Hindlimb muscle (tissue), 1 donor: ENCODE results near the gene ANKRD66. TPM values are rescaled to one million over a fixed set of nuclear protein-coding genes. Genes with fewer than 3 reads are reported as not detected.
A peak's percentile ranks its signal among the peaks of the same experiment; 100 is the strongest.
"Not testable (repeated sequence)": the region's sequence is repeated elsewhere in the genome, so short reads cannot be mapped to it uniquely, and the experiment has no call there.

Source experiments
- DNase-seq: peaks from one replicate; pipeline ENCODE4 v3.0.0-alpha.2; 2013
- polyA plus RNA-seq: library from polyadenylated mRNA; unstranded; fragments of 120-200 nt; gene quantifications from one replicate; pipeline ENCODE4 v1.2.1, GENCODE V29; 2013; ENCODE audit not compliant: insufficient read length

ANKRD66 gene
- polyA plus RNA-seq: 0.61 TPM

GRCh38 chr6:46746696-46747095, at the start of gene ANKRD66:
Gene ANKRD66 (plus strand): TSS chr6:46746933. CDS start chr6:46751949, 5,016 bp downstream.
- DNase-seq: no peak

- no peak for DNase-seq
Measured at GRCh38 chr6:46699970-46700369, 46.8 kb upstream of the ANKRD66 start.

GRCh38 chr6:46704562-46704961, 42.2 kb upstream of the ANKRD66 start:
- peak; percentile 4 for DNase-seq

- DNase-seq: no peak
Measured at GRCh38 chr6:46706464-46706863, 40.3 kb upstream of the ANKRD66 start.

GRCh38 chr6:46711491-46711890, 35.2 kb upstream of the ANKRD66 start:
- no peak for DNase-seq

GRCh38 chr6:46715141-46715540, 31.6 kb upstream of the ANKRD66 start:
- DNase-seq: no peak

GRCh38 chr6:46719099-46719498, 27.6 kb upstream of the ANKRD66 start:
- no peak for DNase-seq

GRCh38 chr6:46720401-46720800, 26.3 kb upstream of the ANKRD66 start:
- no peak for DNase-seq

GRCh38 chr6:46729787-46730326, 16.9 kb upstream of the ANKRD66 start:
- DNase-seq: no peak

- no peak for DNase-seq
Measured at GRCh38 chr6:46730921-46731461, 15.7 kb upstream of the ANKRD66 start.

- no peak for DNase-seq
Measured at GRCh38 chr6:46733341-46733801, 13.4 kb upstream of the ANKRD66 start.

GRCh38 chr6:46734867-46735719, 11.6 kb upstream of the ANKRD66 start, which contains the start of gene PLA2G7:
Gene PLA2G7 (minus strand): TSS chr6:46735375. CDS start chr6:46722891, 12,484 bp downstream.
- DNase-seq: peak; percentile 42

- DNase-seq: no peak
Measured at GRCh38 chr6:46735720-46736031, 11.1 kb upstream of the ANKRD66 start.

- DNase-seq: no peak
Measured at GRCh38 chr6:46736906-46737305, 9.8 kb upstream of the ANKRD66 start.

- DNase-seq: no peak
Measured at GRCh38 chr6:46741482-46741881, 5.3 kb upstream of the ANKRD66 start.

GRCh38 chr6:46741910-46742309, 4.8 kb upstream of the ANKRD66 start:
- no peak for DNase-seq

GRCh38 chr6:46743425-46744158, 3.1 kb upstream of the ANKRD66 start:
- no peak for DNase-seq

GRCh38 chr6:46744159-46744725, 2.5 kb upstream of the ANKRD66 start:
- not testable (repeated sequence) for DNase-seq

- DNase-seq: no peak
Measured at GRCh38 chr6:46745973-46746372, 760 bp upstream of the ANKRD66 start.

- no peak for DNase-seq
Measured at GRCh38 chr6:46748940-46749503, 2.3 kb downstream of the ANKRD66 start.

- DNase-seq: no peak
Measured at GRCh38 chr6:46749731-46750130, 3.0 kb downstream of the ANKRD66 start.

GRCh38 chr6:46751658-46752057, 4.9 kb downstream of the ANKRD66 start:
- no peak for DNase-seq
